HG03097 (cell line): Measurements from ENCODE around the gene CFAP97.

Source experiments
- ATAC-seq: cut with Tn5 transposase; IDR thresholded peaks from one replicate; pipeline ENCODE4 v1.9.1; 2021; ENCODE audit not compliant: unreplicated experiment, low FRiP score

The CFAP97 gene

GRCh38 chr4:185112104-185112503 is 91.7 kb downstream of the CFAP97 start:
- ATAC-seq = no peak

- ATAC-seq = no peak
These were observed 93.4 kb downstream of the CFAP97 start for GRCh38 chr4:185110375-185110823.

- ATAC-seq = no peak
These were observed 94.1 kb downstream of the CFAP97 start for GRCh38 chr4:185109736-185110135.
